Activated gamma-delta T cell treated with Interleukin-2 at 50 U/mL for 16 hours (primary cell): Measurements from ENCODE around the gene CTRB1.

Experiments used
- DNase-seq: peaks from one replicate; pipeline ENCODE4 v3.0.0-alpha.2; 2020

Gene CTRB1

GRCh38 chr16:75273054-75273925, 54.5 kb downstream of the CTRB1 start:
- DNase-seq, result no peak
